Smooth muscle cell of the brain vasculature (primary cell): Measurements from ENCODE around the gene SRGAP2C.
"Not testable (repeated sequence)": the region's sequence is repeated elsewhere in the genome, so short reads cannot be mapped to it uniquely, and the experiment has no call there.

Experiments
- DNase-seq: peaks from one replicate; pipeline ENCODE4 v3.0.0-alpha.2; 2012; ENCODE audit warnings: low read depth, low spot score

Gene SRGAP2C

DNA sequence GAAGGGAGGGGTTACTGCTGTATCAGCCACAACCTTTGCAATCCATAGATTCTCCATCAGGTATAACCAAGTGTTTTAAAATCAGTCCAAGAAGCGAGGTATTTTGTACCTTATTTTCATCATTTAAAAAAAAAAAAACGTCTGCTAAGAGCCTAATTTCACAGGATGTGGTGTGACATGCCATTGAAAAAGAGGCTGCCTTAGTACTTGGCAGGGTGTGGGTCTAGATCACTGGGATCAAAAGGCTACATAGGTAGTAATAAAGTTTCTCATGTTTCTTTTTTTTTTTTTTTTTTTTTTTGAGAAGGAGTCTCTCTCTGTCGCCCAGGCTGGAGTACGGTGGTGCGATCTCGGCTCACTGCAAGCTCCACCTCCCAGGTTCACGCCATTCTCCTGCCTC, 192.2 kb downstream of the SRGAP2C start:
- not testable (repeated sequence) for DNase-seq

DNA sequence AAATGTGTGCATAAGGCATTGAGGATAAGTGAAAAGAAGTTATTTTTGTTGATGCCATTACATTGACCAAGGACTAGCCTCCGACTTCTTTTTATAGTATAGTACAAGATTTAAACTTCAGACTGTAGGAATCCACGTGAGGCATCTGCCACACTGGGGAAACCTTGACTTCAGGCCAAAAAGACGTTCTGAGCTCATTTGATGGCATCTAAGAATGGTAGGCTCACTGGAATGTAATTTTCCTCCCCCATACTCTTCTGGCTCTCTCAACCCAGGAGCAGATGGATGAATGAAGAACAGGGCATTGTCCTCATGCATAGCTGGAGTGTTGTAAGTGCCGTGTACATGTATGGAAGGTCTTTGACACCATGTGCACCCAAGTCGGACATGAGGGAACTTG, 194.0 kb downstream of the SRGAP2C start:
- DNase-seq: not testable (repeated sequence)

DNA sequence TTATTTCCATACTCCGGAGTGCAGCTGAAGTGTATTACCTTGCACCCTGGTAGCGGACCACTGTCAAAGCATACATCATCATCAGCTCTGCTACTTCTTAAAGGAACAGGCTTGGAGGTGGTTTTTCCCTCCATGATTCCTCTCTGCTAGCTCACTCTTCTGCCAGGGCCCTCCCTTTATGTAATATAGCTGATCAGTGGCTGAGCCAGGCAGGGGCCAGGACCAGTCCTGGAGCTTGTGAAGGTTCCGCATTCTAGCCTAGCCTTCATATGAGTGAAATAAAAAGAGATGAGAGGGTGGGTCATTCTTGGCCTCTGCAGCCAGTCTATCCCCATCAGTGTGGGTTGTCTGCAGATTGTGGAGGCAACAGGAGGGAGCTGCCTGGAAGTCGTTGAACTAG, 200.0 kb downstream of the SRGAP2C start:
- not testable (repeated sequence) for DNase-seq

DNA sequence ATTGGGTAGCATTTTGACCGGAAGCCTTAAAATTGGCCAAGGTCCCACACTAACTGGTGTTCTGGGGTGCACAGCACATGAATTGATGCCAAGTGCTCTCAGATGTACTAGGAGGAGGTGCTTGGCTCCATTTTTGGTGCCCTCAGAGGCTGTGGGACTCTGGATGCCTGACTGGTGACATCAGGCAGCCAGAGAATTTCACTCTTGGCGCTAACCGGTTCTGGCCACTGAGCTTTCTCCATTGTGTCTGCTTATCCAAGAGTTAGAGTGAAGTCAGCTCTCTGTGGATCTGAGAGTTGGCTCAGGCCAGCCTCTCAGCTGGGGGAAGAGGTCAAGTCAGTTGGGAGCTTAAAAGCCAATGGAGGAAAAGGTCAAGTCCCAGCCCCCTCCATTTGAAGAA, 200.4 kb downstream of the SRGAP2C start:
- DNase-seq: not testable (repeated sequence)

DNA sequence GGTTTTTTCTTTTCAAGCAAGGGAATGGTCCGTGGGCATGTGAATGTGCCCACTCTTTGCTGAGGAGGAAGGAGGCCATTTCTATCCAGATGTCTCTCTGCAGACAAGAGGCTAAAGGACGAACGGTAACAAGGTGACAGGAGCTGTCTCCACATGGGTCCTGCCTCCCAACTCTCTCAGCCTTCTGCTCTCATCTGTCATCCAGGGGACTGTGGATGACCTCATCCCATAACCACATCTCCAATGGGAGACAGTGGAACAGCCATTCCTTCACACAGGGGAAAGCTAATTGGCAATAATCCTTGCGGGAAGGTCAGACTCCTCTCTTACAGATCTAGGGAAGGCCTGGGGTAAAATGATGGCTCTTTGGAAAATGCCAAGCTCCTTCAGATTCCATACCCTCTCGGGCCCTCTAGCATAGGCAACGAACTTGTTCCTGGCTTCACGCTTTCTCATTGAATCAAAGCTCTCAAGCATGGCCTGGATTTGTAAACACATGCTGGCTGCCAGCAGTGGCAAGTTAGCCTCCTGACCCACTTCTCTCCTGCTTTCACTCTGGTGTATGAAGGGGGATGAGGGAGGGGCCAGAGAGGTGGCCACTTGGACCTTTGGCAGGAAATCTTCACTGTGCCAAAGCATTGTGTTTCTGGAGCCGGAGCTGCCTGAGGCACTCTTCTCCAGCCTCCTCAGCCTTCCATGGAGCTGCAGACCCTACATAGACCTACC, 201.0 kb downstream of the SRGAP2C start:
- not testable (repeated sequence) for DNase-seq

DNA sequence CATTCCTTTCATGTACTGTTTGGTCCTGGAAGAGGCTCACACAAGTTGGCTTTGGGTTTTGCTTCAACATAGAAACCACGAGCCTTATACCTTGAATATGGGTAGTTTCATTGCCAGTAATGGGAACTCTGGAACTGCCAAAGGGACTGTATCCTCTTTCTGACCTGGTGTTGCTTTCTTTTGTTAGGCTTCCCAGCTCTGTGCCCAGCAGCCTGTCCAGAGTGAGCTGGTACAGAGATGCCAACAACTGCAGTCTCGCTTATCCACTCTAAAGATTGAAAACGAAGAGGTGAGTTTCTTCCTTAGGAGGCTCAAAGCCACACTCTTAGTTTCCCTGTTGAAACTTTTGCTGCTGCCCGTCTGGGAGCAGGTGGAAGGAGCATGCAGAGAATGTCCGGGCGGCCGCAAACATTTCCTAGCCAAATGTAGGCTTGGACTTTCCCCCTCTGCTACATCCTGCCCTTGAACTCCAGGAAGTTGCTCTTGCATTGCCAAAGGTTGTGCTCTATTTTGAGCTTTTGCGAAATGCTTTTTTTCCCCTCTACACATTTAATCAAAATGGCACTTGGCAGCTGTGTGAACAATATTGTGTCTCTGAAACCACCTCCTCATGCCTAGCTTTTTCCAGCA, 201.7 kb downstream of the SRGAP2C start:
- DNase-seq: not testable (repeated sequence)

DNA sequence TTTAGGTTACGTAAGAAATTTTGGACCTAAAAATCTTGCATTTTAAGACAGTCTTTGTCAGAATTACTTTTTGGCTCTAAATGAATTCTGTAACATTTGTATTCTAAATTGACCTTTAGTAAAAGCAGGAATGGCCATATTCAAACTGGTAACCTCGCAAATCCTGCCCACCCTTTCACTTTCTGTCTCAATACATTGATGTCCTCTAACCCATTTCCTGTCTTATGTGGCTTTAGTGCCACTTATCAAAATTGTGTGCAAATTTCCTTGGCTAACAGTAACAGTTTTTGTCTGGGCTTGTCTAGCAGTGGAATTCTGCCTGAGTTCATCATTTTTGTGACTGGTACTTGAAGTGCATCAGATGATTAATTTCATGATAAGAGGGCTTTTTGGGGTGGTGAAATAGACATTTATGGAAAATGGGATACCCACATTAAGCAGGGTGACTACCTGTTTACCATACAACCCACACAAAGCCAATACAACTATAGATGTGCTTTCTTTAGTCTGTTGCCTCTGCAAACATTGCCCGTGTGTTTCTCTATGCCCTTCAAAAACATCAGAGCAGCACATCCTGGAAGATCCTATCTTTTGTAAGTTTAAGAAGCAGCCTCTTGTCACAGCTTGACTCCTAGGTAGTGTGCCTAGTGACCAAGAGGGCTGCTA, 205.3 kb downstream of the SRGAP2C start:
- not testable (repeated sequence) for DNase-seq

DNA sequence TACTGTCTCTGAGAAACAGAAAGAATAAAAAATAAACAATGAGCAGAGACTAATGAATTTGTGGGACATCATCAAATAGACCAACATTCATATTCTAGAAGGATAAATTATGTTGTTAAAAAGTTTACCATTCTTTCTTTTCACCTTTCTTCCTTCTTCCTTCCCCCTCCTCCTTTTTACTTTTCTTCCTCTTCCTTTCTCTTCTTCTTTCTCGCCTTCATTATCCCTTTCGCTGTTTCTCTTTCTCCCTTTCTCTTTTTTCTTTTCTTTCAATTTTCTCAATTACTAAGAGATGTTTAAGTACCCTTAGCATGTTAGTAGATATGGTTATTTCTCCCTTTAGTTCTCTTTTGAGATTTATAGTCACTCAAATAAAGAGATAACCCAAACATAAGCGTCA, 207.4 kb downstream of the SRGAP2C start:
- not testable (repeated sequence) for DNase-seq

DNA sequence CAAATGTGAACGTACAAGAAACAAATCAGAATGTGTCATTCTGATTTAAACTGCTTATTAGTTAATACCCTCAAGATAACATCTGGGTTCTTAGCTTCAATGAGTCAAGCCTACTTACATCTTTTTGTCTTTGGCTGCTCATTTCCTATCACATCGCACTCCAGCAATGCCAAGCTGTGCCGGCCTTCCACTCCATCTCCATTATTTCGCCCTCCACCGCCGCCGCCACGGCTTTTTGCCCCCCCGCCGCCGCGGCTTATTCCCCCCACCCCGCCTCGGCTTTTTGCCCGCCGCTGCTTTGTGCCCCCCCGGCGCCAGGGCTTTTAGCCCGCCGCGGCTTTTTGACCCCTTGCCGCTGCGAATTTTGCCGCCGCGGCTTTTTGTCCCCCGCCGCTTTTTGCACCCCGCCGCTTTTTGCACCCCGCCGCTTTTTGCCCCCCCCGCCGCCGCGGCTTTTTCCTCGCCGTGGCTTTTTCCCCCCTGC, 211.0 kb downstream of the SRGAP2C start:
- not testable (repeated sequence) for DNase-seq

DNA sequence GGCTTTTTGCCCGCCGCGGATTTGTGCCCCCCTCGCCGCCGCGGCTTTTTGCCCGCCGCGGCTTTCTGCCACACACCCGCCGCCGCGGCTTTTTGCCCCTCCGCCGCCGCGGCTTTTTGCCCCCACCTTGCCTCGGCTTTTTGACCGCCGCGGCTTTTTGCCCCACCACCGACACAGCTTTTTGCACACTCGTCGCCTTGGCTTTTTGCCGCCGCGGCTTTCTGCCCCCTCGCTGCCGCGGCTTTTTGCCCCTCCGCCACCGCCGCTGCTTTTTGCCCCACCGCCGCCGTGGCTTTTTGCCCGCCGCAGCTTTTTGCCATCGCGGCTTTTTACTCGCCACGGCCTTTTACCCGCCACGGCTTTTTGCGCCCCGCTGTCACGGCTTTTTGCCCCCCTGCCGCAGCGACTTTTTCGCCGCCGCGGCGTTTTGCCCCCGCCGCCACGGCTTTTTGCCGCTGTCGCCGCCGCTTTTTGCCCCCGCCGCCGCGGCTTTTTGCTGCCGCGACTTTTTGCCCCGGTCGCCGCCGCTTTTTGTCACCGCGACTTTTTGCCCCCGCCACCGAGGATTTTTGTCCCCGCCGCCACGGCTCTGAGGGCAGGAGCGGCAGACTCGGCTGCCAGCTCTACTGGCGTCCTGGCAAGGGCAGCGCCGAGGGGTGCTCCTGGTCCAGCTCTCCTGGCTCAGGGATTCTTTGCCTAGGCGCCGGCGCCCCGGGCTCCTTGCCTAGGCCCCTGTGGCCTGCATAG, 211.7 kb downstream of the SRGAP2C start:
- DNase-seq: not testable (repeated sequence)

DNA sequence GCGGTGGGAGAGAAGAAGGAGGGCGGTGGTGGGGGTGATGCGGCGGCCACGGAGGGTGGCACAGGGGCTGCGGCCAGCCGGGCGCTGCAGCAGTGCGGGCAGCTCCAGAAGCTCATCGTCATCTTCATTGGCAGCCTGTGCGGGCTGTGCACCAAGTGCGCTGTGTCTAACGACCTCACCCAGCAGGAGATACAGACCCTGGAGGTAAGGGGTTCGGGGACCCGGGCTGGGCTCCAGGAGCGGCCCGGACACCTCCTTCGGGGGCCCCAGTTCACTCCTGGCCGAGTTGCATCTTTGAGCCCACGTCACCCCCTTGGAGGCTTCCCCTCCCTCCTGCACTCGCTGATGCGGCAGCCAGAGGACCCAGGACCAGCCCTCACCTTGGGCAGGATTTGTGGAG, 212.3 kb downstream of the SRGAP2C start:
- not testable (repeated sequence) for DNase-seq

DNA sequence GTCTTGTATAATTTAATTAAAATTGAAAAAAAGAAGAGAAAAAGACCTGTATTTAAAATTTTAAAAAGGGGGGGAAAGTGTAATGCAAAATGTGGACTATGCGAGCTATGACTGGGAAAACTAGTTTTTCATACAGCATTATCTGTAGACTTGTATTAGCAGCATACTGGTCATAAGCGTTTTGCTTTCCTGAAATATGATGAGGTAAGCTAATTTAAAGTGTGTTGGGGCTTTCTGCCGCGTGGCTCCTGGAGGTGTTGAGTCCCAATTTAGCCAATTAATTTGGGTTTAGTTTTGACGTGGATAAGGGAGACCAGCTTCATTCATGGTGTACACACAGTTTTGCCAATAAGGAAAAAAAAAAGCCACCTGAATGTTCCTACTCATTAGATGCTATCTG, 214.4 kb downstream of the SRGAP2C start:
- not testable (repeated sequence) for DNase-seq

DNA sequence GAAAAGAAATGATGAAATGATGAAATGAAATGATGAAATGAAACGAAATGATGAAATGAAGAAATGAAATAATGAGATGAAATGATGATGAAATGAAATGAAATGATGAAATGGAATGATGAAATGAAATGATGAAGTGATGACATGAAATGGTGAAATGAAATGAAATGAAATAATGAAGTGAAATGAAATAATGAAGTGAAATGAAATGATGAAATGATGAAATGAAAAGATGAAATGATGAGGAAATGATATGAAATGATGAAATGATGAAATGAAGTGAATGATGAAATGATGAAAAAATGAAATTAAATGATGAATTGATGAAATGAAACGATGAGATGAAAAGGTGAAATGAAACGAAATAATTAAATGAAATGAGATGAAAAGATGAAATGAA, 215.3 kb downstream of the SRGAP2C start:
- DNase-seq: not testable (repeated sequence)

DNA sequence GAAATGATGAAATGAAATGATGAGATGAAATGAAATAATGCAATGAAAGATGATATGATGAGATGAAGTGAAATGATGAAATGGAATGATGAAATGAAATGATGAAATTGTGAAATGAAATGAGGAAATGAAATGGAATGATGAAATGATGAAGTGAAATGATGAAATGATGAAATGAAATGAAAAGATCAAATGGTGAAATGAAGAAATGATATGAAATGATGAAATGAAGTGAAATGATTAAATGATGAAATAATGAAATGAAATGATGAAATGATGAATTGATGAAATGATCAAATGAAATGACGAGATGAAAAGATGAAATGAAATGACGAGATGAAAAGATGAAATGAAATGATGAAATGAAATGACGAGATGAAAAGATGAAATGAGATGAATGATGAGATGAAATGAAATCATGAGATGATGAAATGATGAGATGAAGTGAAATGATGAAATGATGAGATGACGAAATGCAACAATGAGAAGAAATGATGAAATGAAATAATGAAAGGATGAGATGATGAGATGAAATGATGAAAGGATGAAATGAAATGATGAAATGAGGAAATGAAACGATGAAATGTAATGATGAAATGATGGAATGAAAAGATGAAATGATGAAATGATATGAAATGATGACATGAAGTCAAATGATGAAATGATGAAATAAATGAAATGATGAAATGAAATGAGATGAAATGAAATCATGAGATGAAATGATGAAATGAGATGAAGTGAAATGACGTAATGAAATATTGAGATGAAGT, 216.0 kb downstream of the SRGAP2C start:
- DNase-seq: not testable (repeated sequence)

DNA sequence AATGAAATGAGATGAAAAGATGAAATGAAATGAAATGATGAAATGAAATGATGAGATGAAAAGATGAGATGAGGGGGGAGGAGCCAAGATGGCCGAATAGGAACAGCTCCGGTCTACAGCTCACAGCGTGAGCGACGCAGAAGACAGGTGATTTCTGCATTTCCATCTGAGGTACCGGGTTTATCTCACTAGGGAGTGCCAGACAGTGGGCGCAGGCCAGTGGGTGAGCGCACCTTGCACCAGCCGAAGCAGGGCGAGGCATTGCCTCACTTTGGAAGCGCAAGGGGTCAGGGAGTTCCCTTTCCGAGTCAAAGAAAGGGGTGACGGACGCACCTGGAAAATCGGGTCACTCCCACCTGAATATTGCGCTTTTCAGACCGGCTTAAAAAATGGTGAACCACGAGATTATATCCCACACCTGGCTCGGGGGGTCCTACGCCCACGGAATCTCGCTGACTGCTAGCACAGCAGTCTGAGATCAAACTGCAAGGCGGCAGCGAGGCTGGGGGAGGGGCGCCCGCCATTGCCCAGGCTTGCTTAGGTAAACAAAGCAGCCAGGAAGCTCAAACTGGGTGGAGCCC, 216.7 kb downstream of the SRGAP2C start:
- DNase-seq: not testable (repeated sequence)

DNA sequence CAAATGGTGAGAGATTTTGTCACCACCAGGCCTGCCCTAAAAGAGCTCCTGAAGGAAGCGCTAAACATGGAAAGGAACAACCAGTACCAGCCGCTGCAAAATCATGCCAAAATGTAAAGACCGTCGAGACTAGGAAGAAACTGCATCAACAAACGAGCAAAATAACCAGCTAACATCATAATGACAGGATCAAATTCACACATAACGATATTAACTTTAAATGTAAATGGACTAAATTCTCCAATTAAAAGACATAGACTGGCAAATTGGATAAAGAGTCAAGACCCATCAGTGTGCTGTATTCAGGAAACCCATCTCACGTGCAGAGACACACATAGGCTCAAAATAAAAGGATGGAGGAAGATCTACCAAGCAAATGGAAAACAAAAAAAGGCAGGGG, 218.5 kb downstream of the SRGAP2C start:
- DNase-seq: not testable (repeated sequence)

DNA sequence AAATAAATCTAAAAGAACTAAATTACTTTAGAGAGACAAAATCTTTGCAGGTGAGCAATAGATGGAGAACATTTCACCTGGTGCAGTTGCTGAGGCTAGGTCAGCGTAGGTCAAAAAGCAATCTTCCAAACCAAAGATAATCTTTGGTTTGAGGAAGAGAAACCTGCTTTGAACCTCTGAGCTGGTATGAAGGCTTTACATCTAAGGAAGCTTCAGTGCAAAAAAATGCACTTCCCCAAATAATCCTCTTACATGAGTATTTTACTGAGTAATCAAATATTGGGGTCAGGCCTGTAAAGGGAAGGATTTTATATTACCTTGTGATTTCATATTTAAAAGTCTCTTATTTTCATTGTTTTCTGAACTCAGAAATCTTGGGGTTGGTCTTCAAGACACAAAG, 223.6 kb downstream of the SRGAP2C start:
- DNase-seq: no peak

DNA sequence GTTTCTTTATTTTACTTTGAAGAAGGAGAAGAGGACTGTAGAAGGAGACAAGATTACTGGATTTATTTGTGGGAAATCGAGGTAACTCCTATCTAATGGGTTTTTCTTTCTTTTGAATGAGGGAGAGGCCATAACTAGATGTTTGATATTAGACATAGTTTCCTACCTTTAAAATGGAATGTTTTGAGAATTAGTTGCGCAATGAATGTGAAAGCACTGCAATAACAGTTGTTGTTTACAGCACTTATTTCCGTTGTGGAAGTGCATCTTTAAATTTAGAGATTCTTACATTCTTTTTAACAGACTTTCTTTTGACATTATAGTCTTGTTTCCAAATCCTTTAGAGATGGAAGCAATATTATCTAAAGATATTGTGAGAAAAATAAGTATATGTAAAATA, 229.0 kb downstream of the SRGAP2C start:
- DNase-seq: no peak

DNA sequence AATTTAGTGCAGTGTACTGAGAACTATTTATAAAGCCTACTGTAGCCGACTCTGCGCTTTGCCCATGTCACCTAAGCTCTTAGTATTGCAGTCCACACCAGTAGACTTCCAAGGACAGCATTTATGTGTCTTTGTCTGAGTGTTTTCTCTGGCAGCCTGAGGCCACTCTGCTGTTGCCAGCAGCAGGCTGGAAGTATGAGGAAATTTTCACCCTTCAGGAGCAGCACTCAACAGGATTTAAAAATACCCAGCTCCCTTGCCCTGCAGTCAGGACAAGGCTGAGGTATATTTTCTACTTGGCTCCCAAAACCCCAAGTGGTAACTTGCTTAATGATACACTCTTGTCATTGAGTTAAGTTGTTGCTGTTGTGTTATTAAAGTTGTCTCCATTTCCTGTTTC, 230.1 kb downstream of the SRGAP2C start:
- no peak for DNase-seq

DNA sequence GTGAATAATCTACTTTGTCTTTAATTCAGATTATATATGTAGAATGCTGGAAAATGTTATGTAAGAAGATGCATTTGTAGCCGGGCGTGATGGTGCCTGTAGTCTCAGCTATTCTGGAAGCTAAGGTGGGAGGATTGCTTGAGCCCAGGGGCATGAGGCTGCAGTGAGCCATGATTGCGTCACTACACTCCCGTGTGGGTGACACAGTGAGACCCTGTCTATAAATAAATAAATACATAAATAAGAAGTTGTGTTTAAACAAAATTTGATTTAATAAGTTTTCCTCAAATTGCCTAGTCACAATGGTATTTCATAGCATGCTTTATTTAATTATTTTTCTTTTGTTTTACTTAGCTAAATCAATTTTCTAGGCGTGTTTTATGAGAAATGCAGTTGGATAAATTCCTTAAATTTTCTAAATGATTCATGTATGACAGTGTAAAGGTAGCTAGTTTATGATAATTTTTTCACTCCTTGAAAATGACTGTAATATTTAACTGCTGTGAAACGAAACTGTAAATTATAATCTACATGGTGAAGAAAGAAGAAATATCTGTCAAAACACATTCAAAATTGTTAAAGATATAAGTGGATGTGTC, 232.6 kb downstream of the SRGAP2C start:
- DNase-seq: no peak
